ENCODE results near the gene MBD3L5.
"Not testable (repeated sequence)": the region's sequence is repeated elsewhere in the genome, so short reads cannot be mapped to it uniquely, and the experiment has no call there.

Gene MBD3L5

GRCh38 chr19:7030278-7030677, at the start of gene MBD3L5:
Gene MBD3L5, plus strand, starts transcription at chr19:7030578. Its CDS starts 34 bp downstream, at chr19:7030612.
- not testable (repeated sequence) for ATAC-seq

- ATAC-seq: no peak
These were observed 46.9 kb upstream of the MBD3L5 start for GRCh38 chr19:6983448-6983847.

- no peak for ATAC-seq
These were observed 42.5 kb upstream of the MBD3L5 start for GRCh38 chr19:6987850-6988249.

- ATAC-seq: no peak
These were observed 42.1 kb upstream of the MBD3L5 start for GRCh38 chr19:6988257-6988656.

GRCh38 chr19:6995054-6995453, 35.3 kb upstream of the MBD3L5 start:
- no peak for ATAC-seq

GRCh38 chr19:6996810-6997209, 33.6 kb upstream of the MBD3L5 start:
- ATAC-seq: no peak

- no peak for ATAC-seq
These were observed 32.5 kb upstream of the MBD3L5 start for GRCh38 chr19:6997679-6998445.

GRCh38 chr19:6999933-7000332, 30.4 kb upstream of the MBD3L5 start:
- no peak for ATAC-seq

- no peak for ATAC-seq
These were observed 30.0 kb upstream of the MBD3L5 start for GRCh38 chr19:7000333-7000732.

GRCh38 chr19:7000816-7001215, 29.6 kb upstream of the MBD3L5 start:
- ATAC-seq: no peak

- ATAC-seq: no peak
These were observed 26.0 kb upstream of the MBD3L5 start for GRCh38 chr19:7004313-7004931.

- ATAC-seq: no peak
These were observed 24.2 kb upstream of the MBD3L5 start for GRCh38 chr19:7006135-7006704.

GRCh38 chr19:7007859-7008258, 22.5 kb upstream of the MBD3L5 start:
- no peak for ATAC-seq

- peak; percentile 84 to 93 for ATAC-seq
These were observed 19.4 kb upstream of the MBD3L5 start for GRCh38 chr19:7010722-7011593.

- ATAC-seq: peak in 1 of 2 donors; percentile 36
These were observed 16.7 kb upstream of the MBD3L5 start for GRCh38 chr19:7013678-7014077.

- no peak for ATAC-seq
These were observed 11.6 kb upstream of the MBD3L5 start for GRCh38 chr19:7018828-7019227.

- not testable (repeated sequence) for ATAC-seq
These were observed 9.0 kb upstream of the MBD3L5 start, which contains the start of gene MBD3L2B for GRCh38 chr19:7021331-7021730. Gene MBD3L2B, minus strand, starts transcription at chr19:7021431. Its CDS starts 34 bp downstream, at chr19:7021397.

- ATAC-seq: not testable (repeated sequence)
These were observed 1.6 kb upstream of the MBD3L5 start for GRCh38 chr19:7028790-7029189.

GRCh38 chr19:7040079-7040478, 9.7 kb downstream of the MBD3L5 start, which contains the start of gene MBD3L4:
Gene MBD3L4, minus strand, starts transcription at chr19:7040179. Its CDS starts 35 bp downstream, at chr19:7040144.
- not testable (repeated sequence) for ATAC-seq

GRCh38 chr19:7041563-7041962, 11.2 kb downstream of the MBD3L5 start:
- not testable (repeated sequence) for ATAC-seq

GRCh38 chr19:7049021-7049420, 18.6 kb downstream of the MBD3L5 start, which contains the start of gene MBD3L2:
Gene MBD3L2, plus strand, starts transcription at chr19:7049321. Its CDS starts 53 bp downstream, at chr19:7049374.
- not testable (repeated sequence) for ATAC-seq

GRCh38 chr19:7051421-7051820, 21.0 kb downstream of the MBD3L5 start:
- ATAC-seq: not testable (repeated sequence)

All from activated CD4-positive, CD25-positive, alpha-beta regulatory T cell treated with anti-CD3 and anti-CD28 coated beads, Interleukin-2, amount 50 U/mL, for 24 hours (primary cell).